ENCODE data around the gene PPP6R2. TPM values are rescaled to one million over a fixed set of nuclear protein-coding genes. Genes with fewer than 3 reads are reported as not detected.

PPP6R2 gene
- total and polyA plus RNA-seq, 2 donors (not counting 3 experiments of a cell fraction or from before 2014, with no cell fraction given): 38.6 to 54.6 TPM

- no peak overlapping the region for H3K4me2 ChIP-seq (ENCODE audit: insufficient read depth, low read length)
- no peak overlapping the region for H3K4me3 ChIP-seq (replicated peaks in 1 of 3; ENCODE audit: insufficient read depth in 1 of 3, low read depth in 1 of 3, low read length in 3 of 3)
- H3K79me2 ChIP-seq (ENCODE audit: control insufficient read depth, insufficient read depth, low read length): no peaks in the 10 kb centered on the region
- no peak overlapping the region for H3K27ac ChIP-seq (ENCODE audit: insufficient read depth, low read depth, low read length)
- no peak for DNase-seq (ENCODE audit: low read depth, low spot score)
- no peaks in the 10 kb centered on the region for H4K20me1 ChIP-seq (replicated peaks; ENCODE audit: control insufficient read depth, extremely low read depth, insufficient read depth, low read length)
- BruUV-seq (replicated peaks): no TSS peak
- POLR2A ChIA-PET: no interaction called here
- no peak overlapping the region for H2AFZ ChIP-seq (ENCODE audit: low read depth, low read length)
- CTCF ChIA-PET: no interaction called here
- no peaks in the 10 kb centered on the region for H3K9me1 ChIP-seq (replicated peaks; ENCODE audit: control insufficient read depth, extremely low read depth, insufficient read depth, low read length)
- intact Hi-C loops (cut with micrococcal nuclease) (no loop called here), dilution Hi-C loops (cut with MboI; ENCODE audit: extremely low pct_ligation_motif_present, low sequenced_read_pairs) (no loop called here)
- FAIRE-seq: no peak
- TF ChIP-seq FOS (IDR thresholded peaks at IDR 0.05; ENCODE audit: borderline replicate concordance, insufficient read depth, low read length) (no peak), POLR2AphosphoS5 (IDR thresholded peaks at IDR 0.05; ENCODE audit: insufficient read depth, low read depth, low read length) (no peak), CTCF (IDR thresholded peaks at IDR 0.05; ENCODE audit: extremely low read depth in 1 of 2, insufficient read depth in 1 of 2, low read depth in 1 of 2, low read length in 2 of 2) (no peak), MYC (IDR thresholded peaks at IDR 0.05; ENCODE audit: low read depth, low read length) (no peak), POLR2A (IDR thresholded peaks at IDR 0.05; ENCODE audit: low read depth, low read length) (no peak), MAX (IDR thresholded peaks at IDR 0.05; ENCODE audit: insufficient read depth, insufficient read length) (no peak), GATA2 (IDR thresholded peaks at IDR 0.05; ENCODE audit: insufficient read depth, insufficient read length, low read depth, low read length) (no peak), EZH2 (IDR thresholded peaks at IDR 0.05; ENCODE audit: borderline replicate concordance, low read depth, low read length, severe bottlenecking) (no peak)
- H3K9ac ChIP-seq (replicated peaks; ENCODE audit: extremely low read depth, insufficient read depth, low read length): no peak overlapping the region
- no peaks in the 10 kb centered on the region for H3K27me3 ChIP-seq (ENCODE audit: control insufficient read depth in 2 of 2, insufficient read depth in 2 of 2, low read length in 2 of 2)
- H3K9me3 ChIP-seq (replicated peaks; ENCODE audit: control insufficient read depth, insufficient read depth, low read length): no peaks in the 10 kb centered on the region
- H3K4me1 ChIP-seq (ENCODE audit: control insufficient read depth, extremely low read depth, insufficient read depth, low read length): no peaks in the 10 kb centered on the region
- peaks cover 0 to 51% of the 10 kb centered on the region in 2 experiments for H3K36me3 ChIP-seq (ENCODE audit: control insufficient read depth in 2 of 2, extremely low read depth in 1 of 2, insufficient read depth in 2 of 2, low read length in 2 of 2)
Measured at GRCh38 chr22:50436841-50437341, 93.8 kb downstream of the PPP6R2 start.
